WTC11 (cell line): ENCODE results near the gene LRRC30. TPM values are rescaled to one million over a fixed set of nuclear protein-coding genes. Genes with fewer than 3 reads are reported as not detected.

Experiments used
- ATAC-seq: fragments of 200-7000 bp; cut with Tn5 transposase; 2 replicates; pipeline ENCODE4 v1.10.0; 2021; ENCODE audit warnings: mild to moderate bottlenecking, moderate library complexity
- CTCF ChIA-PET: fragments of 300-600 bp; sonication (Branson Sonifier 250); formaldehyde crosslinking; loops from one replicate; lab custom pipeline; 2021; ENCODE audit warnings: antibody characterized with exemption; lab: Charles Lee
- POLR2A ChIA-PET: fragments of 350-600 bp; sonication (Branson Sonifier 250); formaldehyde crosslinking; loops from one replicate; lab custom pipeline; 2021; ENCODE audit warnings: antibody characterized with exemption; lab: Charles Lee
- DNase-seq: peaks from one replicate; pipeline ENCODE4 v3.0.0; 2021; ENCODE audit warnings: low spot score
- H3K27ac Mint-ChIP-seq: 2 replicates; pipeline ENCODE4 v1.8.0; 2021; ENCODE audit warnings: mixed read lengths
- H3K27me3 Mint-ChIP-seq: 2 replicates; pipeline ENCODE4 v1.8.0; 2021; ENCODE audit warnings: low read depth, mild to moderate bottlenecking, moderate library complexity, mixed read lengths
- H3K36me3 Mint-ChIP-seq: 2 replicates; pipeline ENCODE4 v1.8.0; 2021; ENCODE audit warnings: mixed read lengths
- H3K4me1 Mint-ChIP-seq: 2 replicates; pipeline ENCODE4 v1.8.0; 2022; ENCODE audit warnings: mixed read lengths
- H3K4me3 Mint-ChIP-seq: 2 replicates; pipeline ENCODE4 v1.8.0; 2021; ENCODE audit warnings: mild to moderate bottlenecking, moderate library complexity, mixed read lengths
- H3K9me3 Mint-ChIP-seq: 2 replicates; pipeline ENCODE4 v1.8.0; 2021; ENCODE audit warnings: mixed read lengths
- AR ChIP-seq: fragments of 250-450 bp; sonication (Bioruptor Pico); IDR thresholded peaks from 2 replicates; pipeline ENCODE4 v1.9.0; 2021; ENCODE audit warnings: mild to moderate bottlenecking
- ATF6 ChIP-seq: sonication (generic); formaldehyde crosslinking; IDR thresholded peaks from 2 replicates; pipeline ENCODE4 v1.8.1; 2023; ENCODE audit warnings: mild to moderate bottlenecking, missing genetic modification reagents
- E2F1 ChIP-seq: sonication (generic); formaldehyde crosslinking; IDR thresholded peaks from 2 replicates; pipeline ENCODE4 v1.8.0; 2022; ENCODE audit warnings: mild to moderate bottlenecking, missing genetic modification reagents
- E2F5 ChIP-seq: sonication (generic); formaldehyde crosslinking; IDR thresholded peaks from 2 replicates; pipeline ENCODE4 v1.8.1; 2022; ENCODE audit warnings: mild to moderate bottlenecking, moderate library complexity, missing genetic modification reagents
- GABPB1 ChIP-seq: sonication (generic); formaldehyde crosslinking; IDR thresholded peaks from 2 replicates; pipeline ENCODE4 v1.8.1; 2023; ENCODE audit warnings: mild to moderate bottlenecking, missing genetic modification reagents
- GRHL2 ChIP-seq: fragments of 250-450 bp; sonication (Bioruptor Pico); IDR thresholded peaks from 2 replicates; pipeline ENCODE4 v1.8.0; 2022; ENCODE audit warnings: mild to moderate bottlenecking, moderate library complexity; ENCODE audit not compliant: insufficient replicate concordance, severe bottlenecking
- GTF2I ChIP-seq: fragments of 250-450 bp; sonication (Bioruptor Pico); conservative IDR thresholded peaks from 2 replicates; pipeline ENCODE4 v1.4.0; 2021; ENCODE audit warnings: mild to moderate bottlenecking
- MXD4 ChIP-seq: fragments of 250-450 bp; sonication (Bioruptor Pico); IDR thresholded peaks from 2 replicates; pipeline ENCODE4 v1.8.0; 2021; ENCODE audit warnings: mild to moderate bottlenecking, moderate library complexity, borderline replicate concordance
- NR1H2 ChIP-seq: sonication (generic); formaldehyde crosslinking; IDR thresholded peaks from 2 replicates; pipeline ENCODE4 v1.9.0; 2021; ENCODE audit warnings: mild to moderate bottlenecking, moderate library complexity, missing genetic modification reagents
- NR2C2 ChIP-seq: sonication (generic); formaldehyde crosslinking; IDR thresholded peaks from 2 replicates; pipeline ENCODE4 v1.8.0; 2022; ENCODE audit warnings: mild to moderate bottlenecking, missing genetic modification reagents
- PRDM15 ChIP-seq: sonication (generic); formaldehyde crosslinking; IDR thresholded peaks from 2 replicates; pipeline ENCODE4 v1.8.0; 2022; ENCODE audit warnings: missing genetic modification reagents
- SOX15 ChIP-seq: fragments of 250-450 bp; sonication (Bioruptor Pico); IDR thresholded peaks from 2 replicates; pipeline ENCODE4 v1.9.0; 2021; ENCODE audit warnings: mild to moderate bottlenecking
- TEAD4 ChIP-seq: sonication (generic); formaldehyde crosslinking; IDR thresholded peaks from 2 replicates; pipeline ENCODE4 v1.8.0; 2022; ENCODE audit warnings: mild to moderate bottlenecking, missing genetic modification reagents
- USF1 ChIP-seq: sonication (generic); formaldehyde crosslinking; IDR thresholded peaks from 2 replicates; pipeline ENCODE4 v1.8.0; 2022; ENCODE audit warnings: mild to moderate bottlenecking, missing genetic modification reagents
- ZNF121 ChIP-seq: sonication (generic); formaldehyde crosslinking; IDR thresholded peaks from 2 replicates; pipeline ENCODE4 v1.8.0; 2023; ENCODE audit warnings: missing genetic modification reagents
- ZNF138 ChIP-seq: sonication (generic); formaldehyde crosslinking; conservative IDR thresholded peaks from 2 replicates; pipeline ENCODE4 v1.8.1; 2022; ENCODE audit warnings: mild to moderate bottlenecking, moderate library complexity, missing genetic modification reagents
- ZNF512 ChIP-seq: sonication (generic); formaldehyde crosslinking; IDR thresholded peaks from 2 replicates; pipeline ENCODE4 v1.8.1; 2022; ENCODE audit warnings: missing genetic modification reagents, borderline replicate concordance
- total RNA-seq: library from RNA; stranded (reverse); gene quantifications from 3 replicates; pipeline ENCODE4 v1.2.3, GENCODE V29; 2021
- TF ChIP-seq, protein P1 (sequence below): fragments of 250-450 bp; sonication (Bioruptor Pico); IDR thresholded peaks from 2 replicates; pipeline ENCODE4 v2.1.2; 2022; ENCODE audit warnings: mild to moderate bottlenecking, moderate library complexity
- TF ChIP-seq, protein P2 (sequence below): sonication (generic); formaldehyde crosslinking; IDR thresholded peaks from 2 replicates; pipeline ENCODE4 v1.8.1; 2022; ENCODE audit warnings: mild to moderate bottlenecking, missing genetic modification reagents, moderate library complexity, borderline replicate concordance

Gene LRRC30
- total RNA-seq, 1 experiment from 2014 or later: not detected

DNA sequence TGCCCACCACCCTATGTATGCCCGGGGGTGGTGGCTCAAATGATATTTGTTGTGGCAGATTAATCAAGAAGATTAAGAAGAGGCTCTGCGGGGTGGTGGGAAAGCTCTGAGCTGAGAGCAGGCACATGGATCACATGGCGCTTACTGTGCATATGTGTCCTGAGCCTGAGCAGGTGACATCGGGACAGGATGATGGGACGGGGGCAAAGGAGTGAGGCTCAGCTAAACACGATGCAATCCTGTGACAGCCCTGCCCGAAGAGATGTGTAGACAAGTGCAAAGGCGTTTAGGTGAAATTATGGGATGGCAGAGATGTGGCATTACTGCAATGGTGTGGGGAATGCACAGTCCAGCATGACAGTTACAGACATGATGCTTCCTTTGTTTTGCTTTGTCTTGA, 6.0 kb downstream of the LRRC30 start (continued):
- no peak for TF ChIP-seq PRDM15 (CRISPR knock-in tag)
- no peak for TF ChIP-seq GABPB1
- no peak for TF ChIP-seq NR2C2 (CRISPR knock-in tag)
- no peak for TF ChIP-seq SOX15
- no peak for TF ChIP-seq USF1
- no peak for TF ChIP-seq GRHL2
- TF ChIP-seq ZNF138 (CRISPR knock-in tag): no peak
- TF ChIP-seq ZNF121 (CRISPR knock-in tag): no peak
- no peak for TF ChIP-seq E2F1 (CRISPR knock-in tag)
- no peak for TF ChIP-seq NR1H2 (CRISPR knock-in tag)
- TF ChIP-seq TEAD4: no peak
- TF ChIP-seq MXD4: no peak

GRCh38 chr18:7237673-7238272, 6.9 kb downstream of the LRRC30 start:
- Mint-ChIP-seq H3K4me1 (no peaks in the 10 kb centered on the region), H3K27ac (no peak overlapping the region), H3K9me3 (peaks cover 15% of the 10 kb centered on the region), H3K27me3 (no peaks in the 10 kb centered on the region), H3K4me3 (no peak overlapping the region), H3K36me3 (peaks cover 8% of the 10 kb centered on the region; the same call in 1 of the 2 replicates)
- DNase-seq (no peak), ATAC-seq (no peak)
- ChIA-PET CTCF (no interaction called here), POLR2A (no interaction called here)
- no peak for TF ChIP-seq AR
- no peak for TF ChIP-seq ATF6 (CRISPR knock-in tag)
- no peak for TF ChIP-seq E2F1 (CRISPR knock-in tag)
- TF ChIP-seq ZNF512 (CRISPR knock-in tag): no peak
- TF ChIP-seq MXD4: no peak
- no peak for TF ChIP-seq GTF2I (CRISPR knock-in tag)
- TF ChIP-seq, protein P1, sequence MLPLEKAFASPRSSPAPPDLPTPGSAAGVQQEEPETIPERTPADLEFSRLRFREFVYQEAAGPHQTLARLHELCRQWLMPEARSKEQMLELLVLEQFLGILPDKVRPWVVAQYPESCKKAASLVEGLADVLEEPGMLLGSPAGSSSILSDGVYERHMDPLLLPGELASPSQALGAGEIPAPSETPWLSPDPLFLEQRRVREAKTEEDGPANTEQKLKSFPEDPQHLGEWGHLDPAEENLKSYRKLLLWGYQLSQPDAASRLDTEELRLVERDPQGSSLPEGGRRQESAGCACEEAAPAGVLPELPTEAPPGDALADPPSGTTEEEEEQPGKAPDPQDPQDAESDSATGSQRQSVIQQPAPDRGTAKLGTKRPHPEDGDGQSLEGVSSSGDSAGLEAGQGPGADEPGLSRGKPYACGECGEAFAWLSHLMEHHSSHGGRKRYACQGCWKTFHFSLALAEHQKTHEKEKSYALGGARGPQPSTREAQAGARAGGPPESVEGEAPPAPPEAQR (CRISPR knock-in tag): no peak
- TF ChIP-seq, protein P2, sequence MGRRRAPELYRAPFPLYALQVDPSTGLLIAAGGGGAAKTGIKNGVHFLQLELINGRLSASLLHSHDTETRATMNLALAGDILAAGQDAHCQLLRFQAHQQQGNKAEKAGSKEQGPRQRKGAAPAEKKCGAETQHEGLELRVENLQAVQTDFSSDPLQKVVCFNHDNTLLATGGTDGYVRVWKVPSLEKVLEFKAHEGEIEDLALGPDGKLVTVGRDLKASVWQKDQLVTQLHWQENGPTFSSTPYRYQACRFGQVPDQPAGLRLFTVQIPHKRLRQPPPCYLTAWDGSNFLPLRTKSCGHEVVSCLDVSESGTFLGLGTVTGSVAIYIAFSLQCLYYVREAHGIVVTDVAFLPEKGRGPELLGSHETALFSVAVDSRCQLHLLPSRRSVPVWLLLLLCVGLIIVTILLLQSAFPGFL (CRISPR knock-in tag): no peak
- TF ChIP-seq GRHL2: no peak
- no peak for TF ChIP-seq E2F5 (CRISPR knock-in tag)
